NCI-H510A (cell line): ENCODE measurements around the gene TMTC4.
"Not testable (repeated sequence)": the region's sequence is repeated elsewhere in the genome, so short reads cannot be mapped to it uniquely, and the experiment has no call there.

Source experiments
- DNase-seq: peaks from one replicate; lab custom pipeline; 2025; lab: John Stamatoyannopoulos, UW

The TMTC4 gene

GRCh38 chr13:100625447-100625846 is 49.1 kb downstream of the TMTC4 start:
- DNase-seq: no peak

GRCh38 chr13:100620792-100621191 is 53.8 kb downstream of the TMTC4 start:
- no peak for DNase-seq

GRCh38 chr13:100619940-100620339 is 54.7 kb downstream of the TMTC4 start:
- DNase-seq: no peak

GRCh38 chr13:100618897-100619296 is 55.7 kb downstream of the TMTC4 start:
- DNase-seq: not testable (repeated sequence)

GRCh38 chr13:100613031-100613430 is 61.6 kb downstream of the TMTC4 start:
- no peak for DNase-seq

GRCh38 chr13:100611678-100612492 is 62.7 kb downstream of the TMTC4 start:
- no peak for DNase-seq

- no peak for DNase-seq
Observed at GRCh38 chr13:100610391-100611347, 63.9 kb downstream of the TMTC4 start.

- DNase-seq: no peak
Observed at GRCh38 chr13:100608906-100609305, 65.7 kb downstream of the TMTC4 start.

GRCh38 chr13:100608489-100608888 is 66.1 kb downstream of the TMTC4 start:
- no peak for DNase-seq

GRCh38 chr13:100604918-100605710 is 69.5 kb downstream of the TMTC4 start:
- no peak for DNase-seq

- no peak for DNase-seq
Observed at GRCh38 chr13:100602493-100603111, 72.0 kb downstream of the TMTC4 start.

GRCh38 chr13:100601716-100602115 is 72.9 kb downstream of the TMTC4 start:
- no peak for DNase-seq

GRCh38 chr13:100600915-100601314 is 73.7 kb downstream of the TMTC4 start:
- DNase-seq: no peak

- DNase-seq: no peak
Observed at GRCh38 chr13:100600461-100600860, 74.1 kb downstream of the TMTC4 start.

GRCh38 chr13:100597253-100597652 is 77.3 kb downstream of the TMTC4 start:
- no peak for DNase-seq

GRCh38 chr13:100596516-100596915 is 78.1 kb downstream of the TMTC4 start:
- DNase-seq: no peak

GRCh38 chr13:100594731-100595130 is 79.9 kb downstream of the TMTC4 start:
- DNase-seq: no peak

- no peak for DNase-seq
Observed at GRCh38 chr13:100594255-100594654, 80.3 kb downstream of the TMTC4 start.

- DNase-seq: no peak
Observed at GRCh38 chr13:100589178-100589725, 85.3 kb downstream of the TMTC4 start.

- DNase-seq: peak; percentile 32
Observed at GRCh38 chr13:100588331-100589177, 86.0 kb downstream of the TMTC4 start, which contains the start of gene GGACT. TSS of gene GGACT (minus strand) at chr13:100588789. CDS start at chr13:100532591, 56,198 bp downstream.
